ENCODE results near the gene RC3H2. TPM values are rescaled to one million over a fixed set of nuclear protein-coding genes. Genes with fewer than 3 reads are reported as not detected.

RC3H2 gene
- total and polyA plus RNA-seq, 2 of the 13 experiments (the other 11 are each of a cell fraction or from before 2014, with no cell fraction given): 21.0 to 36.4 TPM

GRCh38 chr9:122904823-122905710, at the start of gene RC3H2 (continued):
- TF ChIP-seq ZHX2 (IDR thresholded peaks at IDR 0.05; ENCODE audit: low read depth): no peak
- peak; percentile 38 for TF ChIP-seq ZHX2 (CRISPR knock-in tag; IDR thresholded peaks at IDR 0.05; ENCODE audit: borderline replicate concordance)
- no peak for TF ChIP-seq REXO4 (CRISPR knock-in tag; IDR thresholded peaks at IDR 0.05; ENCODE audit: borderline replicate concordance)
- TF ChIP-seq ZNF142 (CRISPR knock-in tag; IDR thresholded peaks at IDR 0.05): peak; percentile 80
- peak; percentile 60 for TF ChIP-seq NFYB (CRISPR knock-in tag; IDR thresholded peaks at IDR 0.05)
- peak; percentile 41; the same call in 1 of the 2 replicates for TF ChIP-seq ZNF331 (CRISPR knock-in tag; IDR thresholded peaks at IDR 0.05)
- no peak for TF ChIP-seq ZNF891 (CRISPR knock-in tag; IDR thresholded peaks at IDR 0.05)
- TF ChIP-seq FOXP4 (CRISPR knock-in tag; IDR thresholded peaks at IDR 0.05): 0 out of 2 replicates have a peak, but pooled peaks have one; percentile 31
- no peak for TF ChIP-seq ZNF652 (CRISPR knock-in tag; IDR thresholded peaks at IDR 0.05; ENCODE audit: borderline replicate concordance, low read depth)
- TF ChIP-seq ZNF136 (CRISPR knock-in tag; IDR thresholded peaks at IDR 0.05; ENCODE audit: low read depth): no peak
- no peak for TF ChIP-seq PPARG (CRISPR knock-in tag; conservative IDR thresholded peaks at IDR 0.05)
- TF ChIP-seq LBX2 (CRISPR knock-in tag; IDR thresholded peaks at IDR 0.05; ENCODE audit: borderline replicate concordance): no peak
